ENCODE measurements around the gene GYS1.
A peak's percentile ranks its signal among the peaks of the same experiment; 100 is the strongest.
"Not testable (repeated sequence)": the region's sequence is repeated elsewhere in the genome, so short reads cannot be mapped to it uniquely, and the experiment has no call there.

The GYS1 gene

GRCh38 chr19:48950830-48951519 lies 42.1 kb downstream of the GYS1 start:
- no peaks in the 10 kb centered on the region for H3K9me3 Mint-ChIP-seq
- peaks cover 18% of the 10 kb centered on the region for H3K36me3 Mint-ChIP-seq
- peaks cover 9% of the 10 kb centered on the region for H3K4me1 Mint-ChIP-seq
- no peak for DNase-seq (ENCODE audit: low spot score in 2 of 2)
- no peak for ATAC-seq
- no peak overlapping the region for H3K4me3 Mint-ChIP-seq
- H3K27ac Mint-ChIP-seq: no peak overlapping the region

GRCh38 chr19:48950159-48950558 lies 43.0 kb downstream of the GYS1 start:
- Mint-ChIP-seq H3K4me3 (no peak overlapping the region), H3K4me1 (peaks cover 1% of the 10 kb centered on the region), H3K36me3 (peaks cover 10% of the 10 kb centered on the region), H3K27ac (no peak overlapping the region), H3K9me3 (no peaks in the 10 kb centered on the region)
- DNase-seq (ENCODE audit: low spot score in 2 of 2): no peak
- ATAC-seq: no peak

- H3K27ac Mint-ChIP-seq: no peak overlapping the region
- no peaks in the 10 kb centered on the region for H3K4me1 Mint-ChIP-seq
- no peaks in the 10 kb centered on the region for H3K9me3 Mint-ChIP-seq
- no peak overlapping the region for H3K4me3 Mint-ChIP-seq
- DNase-seq (ENCODE audit: low spot score in 2 of 2): no peak
- peaks cover 5% of the 10 kb centered on the region for H3K36me3 Mint-ChIP-seq
- ATAC-seq: no peak
These were observed 45.9 kb downstream of the GYS1 start for GRCh38 chr19:48947258-48947542.

- Mint-ChIP-seq H3K9me3 (no peaks in the 10 kb centered on the region), H3K4me3 (no peak overlapping the region), H3K27ac (no peak overlapping the region), H3K4me1 (no peaks in the 10 kb centered on the region), H3K36me3 (peaks cover 5% of the 10 kb centered on the region)
- ATAC-seq (no peak), DNase-seq (ENCODE audit: low spot score in 2 of 2) (no peak)
These were observed 46.4 kb downstream of the GYS1 start for GRCh38 chr19:48946463-48947257.

- DNase-seq (ENCODE audit: low spot score in 2 of 2): no peak
- H3K9me3 Mint-ChIP-seq: no peaks in the 10 kb centered on the region
- no peak overlapping the region for H3K27ac Mint-ChIP-seq
- ATAC-seq: no peak
- no peaks in the 10 kb centered on the region for H3K4me1 Mint-ChIP-seq
- no peak overlapping the region for H3K4me3 Mint-ChIP-seq
- H3K36me3 Mint-ChIP-seq: peaks cover 5% of the 10 kb centered on the region
These were observed 47.3 kb downstream of the GYS1 start for GRCh38 chr19:48945817-48946216.

GRCh38 chr19:48945415-48945814 lies 47.7 kb downstream of the GYS1 start:
- Mint-ChIP-seq H3K9me3 (no peaks in the 10 kb centered on the region), H3K4me1 (no peaks in the 10 kb centered on the region)

GRCh38 chr19:48943081-48943480 lies 50.0 kb downstream of the GYS1 start:
- no peaks in the 10 kb centered on the region for H3K4me1 Mint-ChIP-seq
- ATAC-seq (no peak), DNase-seq (ENCODE audit: low spot score in 2 of 2) (no peak)
- H3K36me3 Mint-ChIP-seq: peaks cover 5% of the 10 kb centered on the region
- H3K27ac Mint-ChIP-seq: no peak overlapping the region
- no peak overlapping the region for H3K4me3 Mint-ChIP-seq
- no peaks in the 10 kb centered on the region for H3K9me3 Mint-ChIP-seq

More at GRCh38 chr19:48945415-48945814, 47.7 kb downstream of the GYS1 start:
- ATAC-seq: no peak
- no peak overlapping the region for H3K4me3 Mint-ChIP-seq
- DNase-seq (ENCODE audit: low spot score in 2 of 2): no peak
- H3K36me3 Mint-ChIP-seq: peaks cover 5% of the 10 kb centered on the region
- no peak overlapping the region for H3K27ac Mint-ChIP-seq

GRCh38 chr19:48940902-48941301 lies 52.2 kb downstream of the GYS1 start:
- H3K4me3 Mint-ChIP-seq: no peak overlapping the region
- no peaks in the 10 kb centered on the region for H3K9me3 Mint-ChIP-seq
- no peak overlapping the region for H3K27ac Mint-ChIP-seq
- H3K36me3 Mint-ChIP-seq: peaks cover 5% of the 10 kb centered on the region
- ATAC-seq: no peak
- no peaks in the 10 kb centered on the region for H3K4me1 Mint-ChIP-seq
- no peak for DNase-seq (ENCODE audit: low spot score in 2 of 2)

GRCh38 chr19:48938256-48938655 lies 54.9 kb downstream of the GYS1 start:
- Mint-ChIP-seq H3K36me3 (peaks cover 4% of the 10 kb centered on the region), H3K4me1 (peaks cover 12% of the 10 kb centered on the region), H3K4me3 (no peak overlapping the region), H3K27ac (no peak overlapping the region), H3K9me3 (no peaks in the 10 kb centered on the region)
- ATAC-seq (no peak), DNase-seq (ENCODE audit: low spot score in 2 of 2) (no peak)

- DNase-seq (ENCODE audit: low spot score in 2 of 2): no peak
- peaks cover 15% of the 10 kb centered on the region for H3K4me1 Mint-ChIP-seq
- ATAC-seq: no peak
- no peak overlapping the region for H3K4me3 Mint-ChIP-seq
- H3K9me3 Mint-ChIP-seq: no peaks in the 10 kb centered on the region
- H3K27ac Mint-ChIP-seq: no peak overlapping the region
- peaks cover 4% of the 10 kb centered on the region for H3K36me3 Mint-ChIP-seq
These were observed 57.2 kb downstream of the GYS1 start for GRCh38 chr19:48935864-48936263.

GRCh38 chr19:48934837-48935236 lies 58.3 kb downstream of the GYS1 start:
- ATAC-seq (no peak), DNase-seq (ENCODE audit: low spot score in 2 of 2) (no peak)
- H3K4me1 Mint-ChIP-seq: peaks cover 15% of the 10 kb centered on the region
- H3K9me3 Mint-ChIP-seq: no peaks in the 10 kb centered on the region
- H3K4me3 Mint-ChIP-seq: no peak overlapping the region
- H3K36me3 Mint-ChIP-seq: peaks cover 4% of the 10 kb centered on the region
- no peak overlapping the region for H3K27ac Mint-ChIP-seq

- no peaks in the 10 kb centered on the region for H3K9me3 Mint-ChIP-seq
- peaks cover 15% of the 10 kb centered on the region for H3K4me1 Mint-ChIP-seq
- H3K4me3 Mint-ChIP-seq: peak within 1 kb of the TSS; percentile 82
- ATAC-seq (peak; percentile 92), DNase-seq (ENCODE audit: low spot score in 2 of 2) (peak; percentile 65 to 88)
- peaks cover 4% of the 10 kb centered on the region for H3K36me3 Mint-ChIP-seq
- peak within 1 kb of the TSS; percentile 54 for H3K27ac Mint-ChIP-seq
These were observed 59.7 kb downstream of the GYS1 start, which contains the start of gene DHDH for GRCh38 chr19:48933382-48933932. TSS of gene DHDH (plus strand) at chr19:48933699. CDS start at chr19:48933722, 23 bp downstream.

GRCh38 chr19:48928164-48929025 lies 64.7 kb downstream of the GYS1 start:
- DNase-seq (ENCODE audit: low spot score in 2 of 2): no peak
- Mint-ChIP-seq H3K36me3 (peaks cover 14% of the 10 kb centered on the region), H3K4me1 (peaks cover 4% of the 10 kb centered on the region), H3K27ac (no peak overlapping the region), H3K9me3 (no peaks in the 10 kb centered on the region), H3K4me3 (no peak overlapping the region)
- ATAC-seq: no peak

GRCh38 chr19:48927692-48928091 lies 65.4 kb downstream of the GYS1 start:
- not testable (repeated sequence) for H3K4me3 Mint-ChIP-seq; H3K9me3 Mint-ChIP-seq; DNase-seq (ENCODE audit: low spot score in 2 of 2); ATAC-seq; H3K27ac Mint-ChIP-seq; H3K4me1 Mint-ChIP-seq
- peaks cover 21% of the 10 kb centered on the region for H3K36me3 Mint-ChIP-seq

- Mint-ChIP-seq H3K27ac (no peak overlapping the region), H3K36me3 (peaks cover 26% of the 10 kb centered on the region), H3K4me1 (no peaks in the 10 kb centered on the region), H3K4me3 (peak overlapping the region; percentile 7), H3K9me3 (no peaks in the 10 kb centered on the region)
- DNase-seq (ENCODE audit: low spot score in 2 of 2): no peak
- peak; percentile 47 for ATAC-seq
These were observed 66.2 kb downstream of the GYS1 start for GRCh38 chr19:48926909-48927308.

Data from stimulated activated effector memory CD8-positive, alpha-beta T cell treated with anti-CD3 and anti-CD28 coated beads, Interleukin-12 subunit alpha, Interleukin-12 subunit beta, amount 100 ng/mL, for 72 hours (primary cell).